GM12878 (cell line): Measurements from ENCODE around the gene NKRF. TPM values are rescaled to one million over a fixed set of nuclear protein-coding genes. Genes with fewer than 3 reads are reported as not detected.
A peak's percentile ranks its signal among the peaks of the same experiment; 100 is the strongest.

Experiments
- ATF3 ChIP-seq: IDR thresholded peaks from 2 replicates; pipeline ENCODE4 v1.6.1; 2011; ENCODE audit warnings: low read depth, mild to moderate bottlenecking, low read length, moderate library complexity, borderline replicate concordance; ENCODE audit errors: extremely low read depth
- ATF7 ChIP-seq: fragments of 450-650 bp; IDR thresholded peaks from 2 replicates; pipeline ENCODE4 v1.6.1; 2016; ENCODE audit warnings: low read depth, mild to moderate bottlenecking
- BACH1 ChIP-seq: fragments of 450-650 bp; IDR thresholded peaks from 2 replicates; pipeline ENCODE4 v1.6.1; 2017; ENCODE audit warnings: mild to moderate bottlenecking, borderline replicate concordance
- CREB1 ChIP-seq: IDR thresholded peaks from 2 replicates; pipeline ENCODE4 v1.6.1; 2012; ENCODE audit warnings: low read depth, mild to moderate bottlenecking, inconsistent platforms
- IRF3 ChIP-seq: fragments of 450-650 bp; IDR thresholded peaks from 2 replicates; pipeline ENCODE4 v1.6.1; 2014; ENCODE audit warnings: mild to moderate bottlenecking
- IRF5 ChIP-seq: fragments of 450-650 bp; IDR thresholded peaks from 2 replicates; pipeline ENCODE4 v1.6.1; 2017; ENCODE audit warnings: borderline replicate concordance
- JUNB ChIP-seq: IDR thresholded peaks from 2 replicates; pipeline ENCODE4 v1.6.1; 2016; ENCODE audit warnings: antibody characterized with exemption, mild to moderate bottlenecking
- KLF5 ChIP-seq: fragments of 450-650 bp; IDR thresholded peaks from 2 replicates; pipeline ENCODE4 v1.6.1; 2014; ENCODE audit warnings: mild to moderate bottlenecking; ENCODE audit not compliant: partially characterized antibody
- LARP7 ChIP-seq: fragments of 450-650 bp; IDR thresholded peaks from 2 replicates; pipeline ENCODE4 v1.6.1; 2017; ENCODE audit warnings: mild to moderate bottlenecking
- MTA3 ChIP-seq: IDR thresholded peaks from 2 replicates; pipeline ENCODE4 v1.6.1; 2012; ENCODE audit warnings: low read length, inconsistent platforms, borderline replicate concordance
- MXI1 ChIP-seq: fragments of 150-350 bp; IDR thresholded peaks from 2 replicates; pipeline ENCODE4 v1.6.1; 2011; ENCODE audit warnings: low read depth, mild to moderate bottlenecking, inconsistent platforms, low read length, improper control_type of control experiment
- NBN ChIP-seq: fragments of 450-650 bp; IDR thresholded peaks from 2 replicates; pipeline ENCODE4 v1.6.1; 2016
- NFYB ChIP-seq: IDR thresholded peaks from 2 replicates; pipeline ENCODE4 v1.6.1; 2011; ENCODE audit warnings: low read depth, mild to moderate bottlenecking, low read length, improper control_type of control experiment, moderate library complexity; ENCODE audit not compliant: insufficient read depth
- NKRF ChIP-seq: fragments of 450-650 bp; conservative IDR thresholded peaks from 2 replicates; pipeline ENCODE4 v1.6.1; 2017; ENCODE audit warnings: mild to moderate bottlenecking, moderate library complexity
- NR2C1 ChIP-seq: fragments of 450-650 bp; IDR thresholded peaks from 2 replicates; pipeline ENCODE4 v1.6.1; 2017; ENCODE audit warnings: antibody characterized with exemption, mild to moderate bottlenecking, moderate library complexity
- NR2C2 ChIP-seq: IDR thresholded peaks from 2 replicates; pipeline ENCODE4 v1.6.1; 2011; ENCODE audit warnings: borderline replicate concordance, low read depth; ENCODE audit not compliant: control insufficient read depth, insufficient read length
- PKNOX1 ChIP-seq: fragments of 450-650 bp; IDR thresholded peaks from 2 replicates; pipeline ENCODE4 v1.6.1; 2016; ENCODE audit warnings: mild to moderate bottlenecking
- RAD21 ChIP-seq: IDR thresholded peaks from 2 replicates; pipeline ENCODE4 v1.6.1; 2011; ENCODE audit warnings: mild to moderate bottlenecking, low read depth, low read length, moderate library complexity; ENCODE audit not compliant: insufficient read depth
- RBBP5 ChIP-seq: fragments of 200-600 bp; sonication (generic); conservative IDR thresholded peaks from 2 replicates; pipeline ENCODE4 v1.6.1; 2016
- RUNX3 ChIP-seq: IDR thresholded peaks from 2 replicates; pipeline ENCODE4 v1.6.1; 2012; ENCODE audit warnings: low read length, inconsistent platforms
- SMAD1 ChIP-seq: fragments of 450-650 bp; IDR thresholded peaks from 2 replicates; pipeline ENCODE4 v1.6.1; 2018; ENCODE audit warnings: mild to moderate bottlenecking, low read depth; ENCODE audit not compliant: partially characterized antibody
- STAT1 ChIP-seq: fragments of 450-650 bp; conservative IDR thresholded peaks from 2 replicates; pipeline ENCODE4 v1.6.1; 2014; ENCODE audit warnings: antibody characterized with exemption, mild to moderate bottlenecking
- ZNF217 ChIP-seq: fragments of 450-650 bp; IDR thresholded peaks from 2 replicates; pipeline ENCODE4 v1.6.1; 2017; ENCODE audit warnings: antibody characterized with exemption, mild to moderate bottlenecking
- ZZZ3 ChIP-seq: IDR thresholded peaks from 2 replicates; pipeline ENCODE4 v1.6.1; 2011; ENCODE audit warnings: low read depth; ENCODE audit not compliant: control insufficient read depth, insufficient read length
- polyA plus RNA-seq, 11 experiments: library from polyadenylated mRNA; depleted of rRNA in 4 of 11; unstranded in 6 of 11; stranded (reverse) in 5 of 11; fragments of >200 nt; fragmentation: Nextera tagmentation in 4 of 11; fragmentation: Illumina TruSeq in 1 of 11; extraction: Ambion mirVana in 4 of 11; extraction: Trizol in 1 of 11; gene quantifications; 1 replicate in 1 of 11; 2 replicates in 10 of 11; pipeline versions ENCODE4 v1.2.1 to v1.2.3, GENCODE V29; 2011 to 2016; ENCODE audit warnings: inconsistent platforms in 2 of 11, missing spikeins in 2 of 11, low read depth in 1 of 11
- total RNA-seq, 4 experiments: library from RNA; depleted of rRNA in 3 of 4; stranded (reverse); fragments of >200 nt in 3 of 4; fragmentation: Illumina TruSeq in 1 of 4; extraction: Trizol in 1 of 4; gene quantifications; 2 replicates each; pipeline versions ENCODE4 v1.2.1 to v1.2.3, GENCODE V29; 2013 to 2021

NKRF gene
- total and polyA plus RNA-seq, 10 of the 15 experiments (the other 5 are each of a cell fraction or from before 2014, with no cell fraction given), result 6.2 to 21.5 (median 10.1) TPM

- no peak for TF ChIP-seq PKNOX1
- peak; percentile 85 for TF ChIP-seq RUNX3
- TF ChIP-seq IRF3, result no peak
- peak; percentile 97 for TF ChIP-seq CREB1
- TF ChIP-seq IRF5, result no peak
- TF ChIP-seq NR2C1, result no peak
- no peak for TF ChIP-seq JUNB
- no peak for TF ChIP-seq NFYB
- TF ChIP-seq ATF3, result peak; percentile 87
- no peak for TF ChIP-seq ZNF217
- TF ChIP-seq NBN, result peak; percentile 97
- TF ChIP-seq STAT1, result no peak
- TF ChIP-seq LARP7, result no peak
- 0 out of 2 replicates have a peak, but pooled peaks have one; percentile 48 for TF ChIP-seq MXI1
- no peak for TF ChIP-seq RAD21
- no peak for TF ChIP-seq MTA3
- TF ChIP-seq KLF5, result peak; percentile 81
- TF ChIP-seq ATF7, result peak; percentile 99
- TF ChIP-seq RBBP5, result no peak
- no peak for TF ChIP-seq BACH1
- TF ChIP-seq NR2C2, result no peak
- no peak for TF ChIP-seq SMAD1
- TF ChIP-seq NKRF, result peak; percentile 68
- TF ChIP-seq ZZZ3, result no peak
Measured at GRCh38 chrX:119565107-119565663, 41.0 kb downstream of the NKRF start, which contains the start of gene STEEP1 (continued).
